ENCODE data around the gene FOXS1. TPM values are rescaled to one million over a fixed set of nuclear protein-coding genes. Genes with fewer than 3 reads are reported as not detected.
"Not testable (repeated sequence)": the region's sequence is repeated elsewhere in the genome, so short reads cannot be mapped to it uniquely, and the experiment has no call there.

Gene FOXS1
- total and polyA plus RNA-seq, 10 donors, result 1.4 to 5.7 (median 2.1) TPM

DNA sequence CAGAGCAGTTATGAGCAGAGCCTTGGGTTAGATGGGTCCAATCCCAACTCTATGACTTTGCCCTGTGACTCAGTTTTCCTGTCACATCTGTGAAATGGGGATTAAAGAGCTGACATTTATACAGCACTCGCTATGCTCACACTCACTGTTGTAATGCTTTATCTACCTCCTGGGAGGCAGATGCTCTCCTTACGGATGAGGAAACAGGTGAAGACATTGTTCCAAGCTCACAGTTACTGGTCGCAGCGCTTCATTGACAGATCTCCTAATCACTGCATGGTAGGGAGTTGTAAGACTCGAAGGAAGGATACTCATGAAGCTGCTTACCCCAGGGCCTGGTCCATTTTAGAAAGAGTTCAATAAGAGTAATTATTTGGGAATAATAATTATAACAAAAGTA is 29.2 kb downstream of the FOXS1 start:
- Histone ChIP-seq H3K36me3 (no peaks in the 10 kb centered on the region), H3K9me3 (no peaks in the 10 kb centered on the region), H3K27me3 (replicated peaks in 1 of 7) (no peaks in the 10 kb centered on the region), H3K27ac (no peak overlapping the region), H3K4me3 (no peak overlapping the region), H3K4me1 (peaks cover 0 to 28% (median 13%) of the 10 kb centered on the region in 6 donors)
- intact Hi-C loops (cut with DNase I; ENCODE audit: low total_unique reads), result no loop called here
- 93 to 98% (median 96%) methylated on average over 5 of the region's 5 CpGs for WGBS, 5 donors
- TF ChIP-seq CTCF (IDR thresholded peaks at IDR 0.05 in 8 of 11, conservative IDR thresholded peaks at IDR 0.05 in 3 of 11) (no peak), POLR2A (IDR thresholded peaks at IDR 0.05) (no peak), POLR2AphosphoS5 (IDR thresholded peaks at IDR 0.05) (no peak)
- no peak for DNase-seq

DNA sequence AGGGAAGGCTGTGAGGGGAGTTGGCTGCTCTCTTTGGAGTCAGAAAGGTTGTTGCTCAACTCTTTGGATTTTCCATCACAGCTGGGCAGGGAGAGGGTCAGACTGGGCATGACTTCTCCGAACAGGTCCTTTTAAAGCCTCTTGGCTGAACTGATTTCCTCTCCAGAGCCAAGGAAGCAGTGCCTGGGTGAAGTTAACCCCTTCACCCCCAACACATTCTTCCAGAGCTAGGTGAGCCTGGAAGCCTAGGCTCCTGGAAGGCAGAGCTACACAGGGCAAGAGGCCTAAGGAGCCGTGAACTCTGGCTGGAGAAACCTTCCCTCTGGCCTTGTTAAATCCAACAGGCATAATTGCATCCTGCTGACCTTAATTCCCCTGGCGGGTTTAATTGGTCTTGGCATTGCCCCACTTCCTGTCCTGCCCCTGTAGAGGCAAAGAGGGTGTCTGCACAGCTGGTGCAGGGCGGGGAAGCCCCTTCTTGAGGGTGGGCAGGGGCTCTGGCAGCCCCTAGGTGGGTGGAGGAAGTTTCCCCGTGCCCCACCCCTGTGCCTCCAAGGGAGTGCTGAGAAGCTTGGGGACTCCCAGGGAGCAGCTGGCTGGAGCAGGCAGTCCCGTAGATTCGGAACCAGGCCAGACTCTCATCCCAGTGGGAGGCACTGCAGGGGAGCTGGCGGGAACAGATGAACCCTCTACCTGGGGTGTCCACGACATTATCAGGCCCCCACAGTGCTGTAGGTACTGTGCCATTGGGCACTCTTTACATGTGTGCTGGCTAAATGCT is 29.8 kb downstream of the FOXS1 start:
- intact Hi-C loops (cut with DNase I; ENCODE audit: low total_unique reads), result no loop called here
- TF ChIP-seq POLR2A (IDR thresholded peaks at IDR 0.05) (no peak), CTCF (IDR thresholded peaks at IDR 0.05 in 8 of 11, conservative IDR thresholded peaks at IDR 0.05 in 3 of 11) (no peak), POLR2AphosphoS5 (IDR thresholded peaks at IDR 0.05) (no peak)
- Histone ChIP-seq H3K27me3 (replicated peaks in 1 of 7) (no peaks in the 10 kb centered on the region), H3K9me3 (no peaks in the 10 kb centered on the region), H3K36me3 (no peaks in the 10 kb centered on the region), H3K27ac (no peak overlapping the region), H3K4me3 (no peak overlapping the region), H3K4me1 (peaks cover 0 to 28% (median 13%) of the 10 kb centered on the region in 6 donors)
- 41 to 58% (median 53%) methylated on average over 5 to 9 of the region's 9 CpGs for WGBS, 5 donors
- no peak for DNase-seq

DNA sequence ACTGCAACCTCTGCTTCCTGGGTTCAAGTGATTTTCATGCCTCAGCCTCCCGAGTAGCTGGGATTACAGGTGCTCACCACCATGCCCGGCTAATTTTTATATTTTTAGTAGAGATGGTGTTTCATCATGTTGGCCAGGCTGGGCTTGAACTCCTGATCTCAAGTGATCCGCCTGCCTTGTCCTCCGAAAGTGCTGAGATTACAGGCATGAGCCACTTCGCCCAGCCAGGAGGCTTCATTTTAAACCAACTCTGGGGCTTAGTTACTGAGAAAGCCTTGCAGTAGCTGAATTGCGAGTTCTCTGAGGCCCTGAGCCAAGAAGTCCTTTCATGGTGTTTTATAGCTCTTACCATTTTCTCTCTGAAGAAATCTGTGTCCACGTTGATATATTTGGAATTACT is 31.3 kb downstream of the FOXS1 start:
- not testable (repeated sequence) for DNase-seq, H3K27ac ChIP-seq

GRCh38 chr20:31813611-31814010 is 31.8 kb downstream of the FOXS1 start:
- no peak overlapping the region for H3K27ac ChIP-seq
- DNase-seq, result no peak
- no peaks in the 10 kb centered on the region for H3K9me3 ChIP-seq
- no peaks in the 10 kb centered on the region for H3K36me3 ChIP-seq
- H3K4me1 ChIP-seq, result peaks cover 0 to 28% (median 13%) of the 10 kb centered on the region in 6 donors
- intact Hi-C loops (cut with DNase I; ENCODE audit: low total_unique reads), result no loop called here
- TF ChIP-seq CTCF (IDR thresholded peaks at IDR 0.05 in 8 of 11, conservative IDR thresholded peaks at IDR 0.05 in 3 of 11) (no peak), POLR2AphosphoS5 (IDR thresholded peaks at IDR 0.05) (no peak), POLR2A (IDR thresholded peaks at IDR 0.05) (no peak)
- H3K4me3 ChIP-seq, result no peak overlapping the region
- H3K27me3 ChIP-seq (replicated peaks in 1 of 7), result no peaks in the 10 kb centered on the region

More for the DNA sequence above, 31.3 kb downstream of the FOXS1 start:
- peaks cover 0 to 28% (median 13%) of the 10 kb centered on the region in 6 donors for H3K4me1 ChIP-seq
- H3K27me3 ChIP-seq (replicated peaks in 1 of 7); H3K9me3 ChIP-seq; H3K36me3 ChIP-seq; H3K4me3 ChIP-seq; intact Hi-C loops (cut with DNase I; ENCODE audit: low total_unique reads): not testable (repeated sequence)
- WGBS, 5 donors, result 86 to 93% (median 91%) methylated on average over 7 of the region's 7 CpGs

All from spleen (tissue), 11 donors.